Mucosa of rectum (tissue), 2 donors: ENCODE results near the gene ZBTB16.

ENCODE experiments used
- H3K27ac ChIP-seq, 2 donors: one replicate each; pipeline ENCODE4 v1.7.0; 2013; ENCODE audit warnings: inconsistent platforms in 2 of 2, low read depth in 2 of 2, low read length in 2 of 2
- H3K27me3 ChIP-seq, 2 donors: one replicate each; pipeline ENCODE4 v1.7.0; 2013; ENCODE audit warnings: low read length in 2 of 2; ENCODE audit not compliant: control insufficient read depth in 2 of 2, insufficient read depth in 2 of 2
- H3K36me3 ChIP-seq, 2 donors: one replicate each; pipeline ENCODE4 v1.7.0; 2013; ENCODE audit warnings: low read length in 2 of 2; ENCODE audit not compliant: control insufficient read depth in 2 of 2, insufficient read depth in 2 of 2
- H3K4me1 ChIP-seq, 2 donors: one replicate each; pipeline ENCODE4 v1.7.0; 2013; ENCODE audit warnings: low read length in 2 of 2, mild to moderate bottlenecking in 1 of 2; ENCODE audit not compliant: control insufficient read depth in 2 of 2, insufficient read depth in 2 of 2
- H3K4me3 ChIP-seq, 2 donors: one replicate each; pipeline ENCODE4 v1.7.0; 2013; ENCODE audit warnings: low read length in 2 of 2
- H3K9ac ChIP-seq, 2 donors: one replicate each; pipeline ENCODE4 v1.7.0; 2013; ENCODE audit warnings: low read length in 2 of 2, low read depth in 1 of 2, mild to moderate bottlenecking in 1 of 2
- H3K9me3 ChIP-seq, 2 donors: one replicate each; pipeline ENCODE4 v1.7.0; 2013; ENCODE audit warnings: low read length in 2 of 2; ENCODE audit not compliant: control insufficient read depth in 2 of 2
- donor health status: healthy.
- donor health status: Normal muscosa, but diverticular disease.

Gene ZBTB16

DNA sequence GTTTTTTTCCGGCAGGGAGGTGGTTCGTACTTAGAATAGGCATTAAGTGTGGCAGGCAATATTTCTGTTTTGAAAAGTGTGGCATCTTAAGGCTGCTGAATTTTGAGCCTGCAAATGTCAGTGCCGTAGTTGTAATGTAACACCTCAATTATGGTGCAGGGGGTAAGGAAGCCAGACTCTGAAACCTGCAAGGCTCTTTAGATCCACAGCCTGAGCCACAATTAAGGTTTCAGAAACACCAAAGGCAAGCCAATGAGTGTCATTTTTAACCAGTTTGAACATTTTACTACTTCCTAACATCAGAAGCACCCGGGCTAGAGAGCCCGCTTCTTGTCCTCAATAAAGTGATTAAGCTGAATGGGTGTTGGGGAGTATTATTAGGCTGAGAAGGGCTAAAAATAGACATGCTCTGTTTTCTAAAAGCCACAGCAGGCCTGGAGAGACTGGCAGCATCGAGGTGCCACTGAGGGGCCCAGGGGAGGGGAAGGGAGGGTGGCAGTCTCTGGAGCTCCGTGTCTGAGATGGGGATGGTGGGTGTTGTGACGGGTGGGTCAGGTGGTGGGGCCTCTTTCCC, 113.4 kb downstream of the ZBTB16 start:
- Histone ChIP-seq H3K27ac (peak overlapping the region; percentile 71 to 86), H3K4me1 (peaks cover 47 to 64% of the 10 kb centered on the region in 2 donors), H3K27me3 (no peaks in the 10 kb centered on the region), H3K9ac (peak overlapping the region in 1 of 2 donors; percentile 50), H3K9me3 (no peaks in the 10 kb centered on the region), H3K4me3 (no peak overlapping the region), H3K36me3 (no peaks in the 10 kb centered on the region)

DNA sequence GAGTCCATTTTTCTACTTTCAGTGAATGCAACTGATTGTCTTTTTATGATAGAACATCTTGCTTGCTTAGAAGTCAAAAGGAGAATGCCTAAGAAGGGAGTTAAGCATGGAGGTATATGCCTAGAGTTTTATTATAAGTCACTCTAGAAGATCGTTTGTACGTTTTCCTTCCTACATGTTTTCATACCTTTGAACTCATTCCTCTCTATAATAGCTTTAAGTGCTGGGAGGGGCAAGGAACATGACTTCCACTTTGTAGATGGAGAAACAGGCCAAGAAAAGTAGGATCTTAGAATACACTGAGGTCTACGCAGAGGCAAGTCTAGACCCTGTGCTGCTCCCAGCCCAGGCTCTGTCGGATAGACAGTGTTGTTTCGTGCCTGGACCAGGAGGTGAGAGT, 114.3 kb downstream of the ZBTB16 start:
- H3K4me3 ChIP-seq = peak overlapping the region in 1 of 2 donors; percentile 41
- H3K27ac ChIP-seq = peak overlapping the region; percentile 71 to 86
- no peaks in the 10 kb centered on the region for H3K36me3 ChIP-seq
- no peaks in the 10 kb centered on the region for H3K9me3 ChIP-seq
- H3K27me3 ChIP-seq = no peaks in the 10 kb centered on the region
- H3K9ac ChIP-seq = peak overlapping the region in 1 of 2 donors; percentile 50
- H3K4me1 ChIP-seq = peaks cover 44 to 64% of the 10 kb centered on the region in 2 donors

DNA sequence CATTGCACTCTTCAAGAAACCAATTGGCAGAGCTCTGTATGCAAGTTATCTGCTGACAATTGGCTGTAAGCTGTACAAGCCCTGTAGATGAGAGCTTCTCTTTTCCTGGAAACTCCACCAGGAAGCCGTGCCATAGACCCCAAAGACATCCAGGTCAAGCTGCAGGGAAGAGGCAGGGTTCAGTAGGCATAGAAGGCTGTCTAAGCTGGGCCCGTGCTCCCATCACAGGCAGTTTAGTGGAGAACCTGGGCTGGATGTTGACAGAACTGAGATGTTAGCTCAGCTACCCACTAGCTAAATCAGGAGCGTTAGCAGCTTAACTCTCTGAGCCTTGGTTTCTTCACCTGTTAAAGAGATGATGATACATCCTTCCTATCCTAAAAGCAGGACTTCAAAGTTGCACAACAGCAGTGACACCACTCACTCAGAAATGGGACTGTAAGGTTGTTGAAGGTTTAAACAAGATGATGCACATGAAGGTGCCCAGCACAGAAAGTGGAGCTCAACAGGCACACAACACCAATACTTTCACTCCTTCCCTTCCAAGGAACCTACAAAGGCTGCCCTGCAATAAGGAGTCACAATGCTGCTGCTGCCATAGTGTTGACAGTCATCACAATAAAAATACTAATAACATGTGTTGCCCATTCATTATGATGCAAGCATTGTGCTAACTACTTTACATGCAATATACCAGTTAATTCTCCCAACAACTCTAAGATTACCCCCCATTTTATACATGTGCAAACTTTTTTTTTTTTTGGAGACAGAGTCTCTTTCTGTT, 115.4 kb downstream of the ZBTB16 start:
- peaks cover 45 to 62% of the 10 kb centered on the region in 2 donors for H3K4me1 ChIP-seq
- no peaks in the 10 kb centered on the region for H3K27me3 ChIP-seq
- no peak overlapping the region for H3K4me3 ChIP-seq
- H3K36me3 ChIP-seq = no peaks in the 10 kb centered on the region
- H3K9ac ChIP-seq = no peak overlapping the region
- H3K27ac ChIP-seq = peak overlapping the region; percentile 71 to 86
- no peaks in the 10 kb centered on the region for H3K9me3 ChIP-seq

DNA sequence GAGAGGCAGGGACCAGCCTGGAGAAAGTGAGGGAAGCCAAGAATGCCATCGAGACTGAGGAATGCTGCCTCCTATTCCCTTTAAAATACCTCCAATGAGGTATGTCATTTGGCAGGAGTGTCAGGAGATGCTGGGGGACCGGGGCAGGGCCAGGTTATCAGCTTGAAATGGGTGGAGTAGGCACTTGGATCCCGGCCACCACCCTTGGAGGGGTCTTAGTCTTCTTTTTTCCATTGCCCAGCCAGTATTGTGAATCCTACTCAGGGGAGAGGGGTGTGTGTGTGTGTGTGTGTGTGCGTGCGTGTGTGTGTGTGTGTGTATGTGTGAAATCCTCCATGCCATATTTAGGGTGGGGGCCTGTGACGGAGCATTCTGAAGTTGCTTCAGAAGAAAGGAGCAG, 116.2 kb downstream of the ZBTB16 start:
- H3K4me3 ChIP-seq = no peak overlapping the region
- peaks cover 50 to 69% of the 10 kb centered on the region in 2 donors for H3K4me1 ChIP-seq
- no peak overlapping the region for H3K9ac ChIP-seq
- H3K36me3 ChIP-seq = no peaks in the 10 kb centered on the region
- no peaks in the 10 kb centered on the region for H3K27me3 ChIP-seq
- H3K9me3 ChIP-seq = no peaks in the 10 kb centered on the region
- no peak overlapping the region for H3K27ac ChIP-seq

DNA sequence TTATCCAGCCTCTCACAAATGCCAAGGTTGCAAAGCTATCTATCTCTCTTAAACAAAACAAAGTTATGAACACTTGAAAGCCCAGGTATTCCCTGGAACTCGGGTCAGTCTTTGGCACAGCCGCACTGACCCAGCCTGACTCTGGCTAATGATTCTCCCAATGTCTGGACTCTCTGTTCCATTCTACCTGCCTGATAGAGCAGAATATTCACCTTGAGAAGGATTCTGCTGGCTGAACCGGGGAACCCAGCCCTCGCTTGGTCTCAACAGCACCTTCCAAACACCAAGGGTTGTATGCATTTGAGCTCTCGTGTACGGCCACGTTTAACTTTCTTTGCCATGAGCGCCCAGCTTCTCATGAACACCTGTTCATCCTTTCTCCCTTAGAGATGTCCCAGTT, 116.8 kb downstream of the ZBTB16 start:
- Histone ChIP-seq H3K4me3 (no peak overlapping the region), H3K9ac (no peak overlapping the region), H3K9me3 (no peaks in the 10 kb centered on the region), H3K4me1 (peaks cover 48 to 65% of the 10 kb centered on the region in 2 donors), H3K27ac (peak overlapping the region in 1 of 2 donors; percentile 6), H3K27me3 (no peaks in the 10 kb centered on the region), H3K36me3 (no peaks in the 10 kb centered on the region)

DNA sequence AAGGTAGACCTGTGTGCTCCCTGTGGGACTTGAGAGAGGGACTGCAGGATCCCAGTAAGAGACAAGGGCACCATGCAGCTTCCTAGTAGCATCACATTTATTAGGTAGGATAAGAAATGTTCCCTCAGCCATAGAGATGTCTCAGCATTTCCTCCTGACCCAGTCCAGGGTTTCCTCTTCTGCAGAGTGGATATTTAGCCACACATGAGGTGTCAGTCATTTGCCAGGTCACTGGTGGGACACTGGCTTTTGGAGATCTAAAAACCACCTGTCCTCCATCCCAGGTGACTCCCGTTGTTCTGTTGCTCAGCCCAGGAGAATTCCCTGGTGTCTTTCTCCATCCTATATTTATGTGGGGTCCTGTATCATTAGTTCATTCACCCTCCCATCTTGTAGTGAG, 119.1 kb downstream of the ZBTB16 start:
- peak overlapping the region; percentile 86 to 90 for H3K27ac ChIP-seq
- H3K27me3 ChIP-seq = peaks cover 0 to 2% of the 10 kb centered on the region in 2 donors
- H3K4me1 ChIP-seq = peaks cover 31 to 42% of the 10 kb centered on the region in 2 donors
- peak overlapping the region; percentile 43 to 60 for H3K9ac ChIP-seq
- H3K4me3 ChIP-seq = peak overlapping the region; percentile 28 to 30
- no peaks in the 10 kb centered on the region for H3K9me3 ChIP-seq
- no peaks in the 10 kb centered on the region for H3K36me3 ChIP-seq

DNA sequence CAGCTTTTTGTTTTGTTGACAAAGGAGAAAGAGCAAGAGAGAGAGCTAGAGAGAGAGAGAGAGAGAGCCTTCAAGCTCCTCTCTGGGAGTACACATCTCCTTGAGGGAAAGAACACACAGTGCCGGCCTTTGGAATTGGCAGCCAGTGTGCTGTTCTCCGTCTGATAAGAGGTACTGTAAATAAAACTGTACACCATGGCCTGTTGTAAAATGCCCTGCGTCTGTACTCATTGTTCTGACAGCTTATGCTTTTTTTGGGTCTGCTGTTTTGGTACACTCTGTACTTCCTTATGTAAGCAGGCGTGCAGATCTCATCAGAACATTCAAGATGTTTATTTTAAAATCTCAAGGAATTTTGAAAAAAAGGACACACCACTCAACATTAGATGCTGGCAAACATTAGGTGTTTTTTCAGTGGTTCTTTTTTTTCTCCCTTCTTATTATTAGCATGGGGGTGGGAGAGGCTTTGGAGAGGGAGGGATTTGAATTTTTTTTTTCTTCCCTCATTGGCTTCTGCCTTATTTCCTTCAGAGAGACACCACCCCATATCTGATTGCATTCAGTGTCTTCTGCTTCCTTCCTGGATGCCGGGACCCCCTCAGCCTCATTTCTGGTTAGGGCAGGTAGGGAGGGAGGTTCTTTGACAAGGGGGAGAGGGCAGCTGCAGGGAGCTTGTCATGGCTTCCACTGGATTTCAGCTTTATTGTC, 119.9 kb downstream of the ZBTB16 start:
- H3K9me3 ChIP-seq = no peaks in the 10 kb centered on the region
- H3K4me1 ChIP-seq = peaks cover 26 to 34% of the 10 kb centered on the region in 2 donors
- H3K36me3 ChIP-seq = no peaks in the 10 kb centered on the region
- H3K9ac ChIP-seq = peak overlapping the region; percentile 54 to 74
- H3K4me3 ChIP-seq = peak overlapping the region; percentile 45 to 51
- peak overlapping the region; percentile 86 to 90 for H3K27ac ChIP-seq
- H3K27me3 ChIP-seq = peaks cover 0 to 2% of the 10 kb centered on the region in 2 donors

DNA sequence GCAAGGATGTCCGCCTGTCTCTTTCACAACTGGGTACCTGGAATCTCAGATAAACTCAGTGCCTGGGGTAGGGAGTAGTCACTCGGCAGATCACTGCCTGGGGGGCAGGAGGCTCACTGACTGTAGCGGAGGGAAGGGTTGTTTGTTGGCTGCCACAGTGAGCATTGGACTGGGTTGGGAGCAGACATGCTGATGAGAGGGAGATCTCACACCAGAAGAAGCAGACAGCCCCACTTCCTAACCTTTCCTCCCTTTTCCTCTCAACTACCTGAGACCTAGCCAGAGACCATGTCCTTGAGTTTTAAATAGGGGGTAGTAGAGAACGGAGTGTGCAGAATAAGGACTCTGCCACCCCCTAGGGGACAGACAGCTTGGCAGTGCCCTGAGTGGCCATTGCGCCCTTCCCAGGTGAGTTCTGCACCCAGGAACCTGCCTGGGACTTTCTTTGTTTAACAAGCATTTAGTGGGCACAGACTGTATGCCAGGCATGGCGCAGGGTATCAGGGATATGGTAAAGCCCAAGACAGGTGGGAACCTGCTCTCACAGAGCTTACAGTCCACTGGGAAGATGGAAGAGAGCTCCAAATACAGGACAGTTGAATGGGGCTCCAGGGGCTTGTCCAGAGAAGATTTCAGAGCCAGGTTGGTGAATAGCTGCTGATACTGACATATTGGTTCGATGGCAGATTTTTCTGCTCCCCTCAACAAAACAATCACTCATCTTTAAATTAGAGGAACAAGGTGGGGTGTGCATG, 121.0 kb downstream of the ZBTB16 start:
- H3K4me3 ChIP-seq = peak overlapping the region; percentile 45 to 51
- peak overlapping the region; percentile 86 to 90 for H3K27ac ChIP-seq
- peaks cover 20 to 27% of the 10 kb centered on the region in 2 donors for H3K4me1 ChIP-seq
- H3K36me3 ChIP-seq = no peaks in the 10 kb centered on the region
- H3K9ac ChIP-seq = peak overlapping the region; percentile 54 to 74
- H3K27me3 ChIP-seq = peaks cover 0 to 2% of the 10 kb centered on the region in 2 donors
- no peaks in the 10 kb centered on the region for H3K9me3 ChIP-seq

DNA sequence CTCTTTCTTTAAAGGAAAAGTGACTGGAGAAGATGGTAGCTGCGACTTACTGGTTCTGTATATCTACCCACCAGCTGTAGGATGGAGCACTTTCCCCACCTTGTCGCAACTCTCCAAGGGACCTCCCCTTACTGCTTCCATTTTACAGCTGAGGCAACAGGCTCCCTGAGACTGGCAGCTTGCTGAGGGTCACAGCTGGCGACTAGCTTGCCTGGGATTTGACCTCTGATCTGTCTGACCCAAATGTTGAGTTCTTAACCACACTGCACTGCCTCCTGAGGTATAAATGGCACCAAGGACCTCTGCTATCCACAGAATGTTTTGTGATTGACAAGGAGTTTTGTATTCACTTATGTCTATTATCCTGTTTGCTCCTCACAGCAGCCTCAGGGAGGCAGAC, 121.7 kb downstream of the ZBTB16 start:
- no peaks in the 10 kb centered on the region for H3K9me3 ChIP-seq
- peaks cover 20 to 27% of the 10 kb centered on the region in 2 donors for H3K4me1 ChIP-seq
- peak overlapping the region in 1 of 2 donors; percentile 90 for H3K27ac ChIP-seq
- peaks cover 0 to 2% of the 10 kb centered on the region in 2 donors for H3K27me3 ChIP-seq
- H3K9ac ChIP-seq = peak overlapping the region; percentile 17 to 20
- H3K4me3 ChIP-seq = no peak overlapping the region
- no peaks in the 10 kb centered on the region for H3K36me3 ChIP-seq
